HG02970 (cell line): ENCODE measurements around the gene GPR108.
"Not testable (repeated sequence)": the region's sequence is repeated elsewhere in the genome, so short reads cannot be mapped to it uniquely, and the experiment has no call there.

ENCODE experiments used
- ATAC-seq: cut with Tn5 transposase; IDR thresholded peaks from one replicate; pipeline ENCODE4 v1.9.1; 2021; ENCODE audit warnings: mild to moderate bottlenecking, moderate library complexity, moderate number of reproducible peaks; ENCODE audit not compliant: unreplicated experiment, low FRiP score

Gene GPR108

GRCh38 chr19:6762253-6762797, 24.9 kb upstream of the GPR108 start:
- not testable (repeated sequence) for ATAC-seq

GRCh38 chr19:6761053-6761676, 23.8 kb upstream of the GPR108 start:
- no peak for ATAC-seq

- no peak for ATAC-seq
These were observed 23.2 kb upstream of the GPR108 start for GRCh38 chr19:6760606-6761005.

GRCh38 chr19:6754653-6755463, 17.5 kb upstream of the GPR108 start:
- ATAC-seq = no peak

- ATAC-seq = no peak
These were observed 16.8 kb upstream of the GPR108 start for GRCh38 chr19:6754136-6754535.

GRCh38 chr19:6753178-6754031, 16.0 kb upstream of the GPR108 start:
- peak; percentile 69 for ATAC-seq

- ATAC-seq = no peak
These were observed 15.1 kb upstream of the GPR108 start for GRCh38 chr19:6752256-6753177.

- no peak for ATAC-seq
These were observed 13.8 kb upstream of the GPR108 start for GRCh38 chr19:6751189-6751588.

GRCh38 chr19:6750062-6750461, 12.7 kb upstream of the GPR108 start:
- no peak for ATAC-seq

- ATAC-seq = not testable (repeated sequence)
These were observed 11.2 kb upstream of the GPR108 start for GRCh38 chr19:6748543-6748942.

GRCh38 chr19:6745965-6746364, 8.6 kb upstream of the GPR108 start:
- no peak for ATAC-seq

GRCh38 chr19:6744381-6745301, 7.3 kb upstream of the GPR108 start:
- no peak for ATAC-seq

GRCh38 chr19:6743714-6744380, 6.5 kb upstream of the GPR108 start:
- no peak for ATAC-seq

- no peak for ATAC-seq
These were observed 5.7 kb upstream of the GPR108 start for GRCh38 chr19:6743066-6743465.

GRCh38 chr19:6740589-6741343, 3.4 kb upstream of the GPR108 start:
- ATAC-seq = no peak

GRCh38 chr19:6739883-6740588, 2.7 kb upstream of the GPR108 start:
- no peak for ATAC-seq

GRCh38 chr19:6739390-6739882, 2.1 kb upstream of the GPR108 start, which contains the start of gene TRIP10:
TSS of gene TRIP10 (plus strand) at chr19:6739680. CDS start at chr19:6739762, 82 bp downstream.
- no peak for ATAC-seq
